Spinal cord (tissue), 10 donors: ENCODE measurements around the gene MTAP. TPM values are rescaled to one million over a fixed set of nuclear protein-coding genes. Genes with fewer than 3 reads are reported as not detected.

ENCODE experiments used
- DNase-seq, 6 donors: peaks; one replicate each; pipeline versions ENCODE4 v3.0.0 to v3.0.0-alpha.2; 2013 to 2015; ENCODE audit warnings: low spot score in 6 of 6, low read depth in 4 of 6
- H3K27ac ChIP-seq: one replicate; pipeline ENCODE4 v1.5.1; 2013; ENCODE audit warnings: low read depth, low read length, control low read depth
- H3K27me3 ChIP-seq: one replicate; pipeline ENCODE4 v1.6.1; 2013; ENCODE audit warnings: low read length; ENCODE audit not compliant: control insufficient read depth, insufficient read depth
- H3K36me3 ChIP-seq: one replicate; pipeline ENCODE4 v1.6.1; 2013; ENCODE audit warnings: low read length; ENCODE audit not compliant: control insufficient read depth, insufficient read depth
- H3K4me1 ChIP-seq: one replicate; pipeline ENCODE4 v1.6.1; 2013; ENCODE audit warnings: low read length; ENCODE audit not compliant: control insufficient read depth, insufficient read depth
- H3K4me3 ChIP-seq: one replicate; pipeline ENCODE4 v1.5.1; 2013; ENCODE audit warnings: low read depth, low read length, control low read depth
- H3K9me3 ChIP-seq: one replicate; pipeline ENCODE4 v1.6.1; 2013; ENCODE audit warnings: low read length; ENCODE audit not compliant: control insufficient read depth, insufficient read depth
- WGBS: methylation state at CpG from one replicate; pipeline ENCODE4 v1.1.5; 2013; ENCODE audit warnings: missing lambda C conversion rate; ENCODE audit not compliant: insufficient coverage; 5-methylcytosine and 5-hydroxymethylcytosine counted together
- polyA plus RNA-seq, 2 donors: library from polyadenylated mRNA; unstranded; fragments of 120-200 nt; gene quantifications; one replicate each; pipeline ENCODE4 v1.2.1, GENCODE V29; 2013; ENCODE audit not compliant: insufficient read length in 2 of 2
- total RNA-seq, 2 donors: library from RNA; depleted of rRNA in 1 of 2; stranded (reverse); fragments of 120-200 nt in 1 of 2; fragments of >200 nt in 1 of 2; gene quantifications; one replicate each; pipeline versions ENCODE4 v1.2.3 to v1.2.4, GENCODE V29; 2013 to 2014
- donor health status: healthy.

Gene MTAP
- total and polyA plus RNA-seq, 4 donors, result 19.8 to 30.0 (median 22.8) TPM

GRCh38 chr9:21961569-21961968 lies 159.1 kb downstream of the MTAP start:
- Histone ChIP-seq H3K9me3 (no peaks in the 10 kb centered on the region), H3K4me3 (no peak overlapping the region), H3K36me3 (no peaks in the 10 kb centered on the region), H3K27me3 (peaks cover 36% of the 10 kb centered on the region), H3K27ac (no peak overlapping the region), H3K4me1 (peaks cover 15% of the 10 kb centered on the region)
- DNase-seq, result no peak
- no CpG with 5 or more reads among the region's 2 CpGs for WGBS

GRCh38 chr9:21964925-21965385 lies 162.5 kb downstream of the MTAP start:
- DNase-seq, result peak in 1 of 6 donors; percentile 3
- no peak overlapping the region for H3K4me3 ChIP-seq
- H3K9me3 ChIP-seq, result no peaks in the 10 kb centered on the region
- 1% methylated on average over 29 of the region's 29 CpGs for WGBS
- peaks cover 22% of the 10 kb centered on the region for H3K4me1 ChIP-seq
- H3K36me3 ChIP-seq, result no peaks in the 10 kb centered on the region
- H3K27ac ChIP-seq, result no peak overlapping the region
- peaks cover 69% of the 10 kb centered on the region for H3K27me3 ChIP-seq

- under 1% methylated on average over 20 of the region's 30 CpGs for WGBS
- no peaks in the 10 kb centered on the region for H3K36me3 ChIP-seq
- H3K9me3 ChIP-seq, result no peaks in the 10 kb centered on the region
- peaks cover 75% of the 10 kb centered on the region for H3K27me3 ChIP-seq
- peaks cover 22% of the 10 kb centered on the region for H3K4me1 ChIP-seq
- no peak overlapping the region for H3K27ac ChIP-seq
- no peak overlapping the region for H3K4me3 ChIP-seq
- peak in 2 of 6 donors; percentile 47 to 55 for DNase-seq
Measured at GRCh38 chr9:21965401-21965951, 163.0 kb downstream of the MTAP start.

GRCh38 chr9:21966140-21966851 lies 163.9 kb downstream of the MTAP start:
- WGBS, result 0% methylated on average over 6 of the region's 15 CpGs

GRCh38 chr9:21967169-21967568 lies 164.7 kb downstream of the MTAP start:
- H3K27me3 ChIP-seq, result peaks cover 87% of the 10 kb centered on the region
- H3K27ac ChIP-seq, result no peak overlapping the region
- H3K36me3 ChIP-seq, result no peaks in the 10 kb centered on the region
- DNase-seq, result peak in 2 of 6 donors; percentile 1 to 18
- peaks cover 26% of the 10 kb centered on the region for H3K4me1 ChIP-seq
- H3K4me3 ChIP-seq, result no peak overlapping the region
- H3K9me3 ChIP-seq, result no peaks in the 10 kb centered on the region
- 2% methylated on average over 15 of the region's 19 CpGs for WGBS

More at GRCh38 chr9:21966140-21966851, 163.9 kb downstream of the MTAP start:
- Histone ChIP-seq H3K9me3 (no peaks in the 10 kb centered on the region), H3K4me3 (no peak overlapping the region), H3K27me3 (peaks cover 83% of the 10 kb centered on the region), H3K36me3 (no peaks in the 10 kb centered on the region), H3K27ac (no peak overlapping the region), H3K4me1 (peaks cover 26% of the 10 kb centered on the region)
- peak in 2 of 6 donors; percentile 1 to 3 for DNase-seq

GRCh38 chr9:21967702-21968101 lies 165.3 kb downstream of the MTAP start:
- Histone ChIP-seq H3K27me3 (peaks cover 91% of the 10 kb centered on the region), H3K4me1 (peaks cover 26% of the 10 kb centered on the region), H3K36me3 (no peaks in the 10 kb centered on the region), H3K4me3 (no peak overlapping the region), H3K9me3 (no peaks in the 10 kb centered on the region), H3K27ac (no peak overlapping the region)
- WGBS, result 13% methylated on average over 6 of the region's 10 CpGs
- peak in 1 of 6 donors; percentile 20 for DNase-seq

GRCh38 chr9:21968331-21969010 lies 166.0 kb downstream of the MTAP start:
- DNase-seq, result peak in 2 of 6 donors; percentile 49 to 62
- H3K4me1 ChIP-seq, result peaks cover 26% of the 10 kb centered on the region
- H3K27me3 ChIP-seq, result peaks cover 90% of the 10 kb centered on the region
- no peaks in the 10 kb centered on the region for H3K9me3 ChIP-seq
- no peaks in the 10 kb centered on the region for H3K36me3 ChIP-seq
- H3K27ac ChIP-seq, result no peak overlapping the region
- under 1% methylated on average over 41 of the region's 41 CpGs for WGBS
- no peak overlapping the region for H3K4me3 ChIP-seq

- peak in 2 of 6 donors; percentile 20 for DNase-seq
- no peak overlapping the region for H3K27ac ChIP-seq
- no peaks in the 10 kb centered on the region for H3K36me3 ChIP-seq
- peaks cover 95% of the 10 kb centered on the region for H3K27me3 ChIP-seq
- peaks cover 28% of the 10 kb centered on the region for H3K4me1 ChIP-seq
- 4% methylated on average over 20 of the region's 28 CpGs for WGBS
- no peaks in the 10 kb centered on the region for H3K9me3 ChIP-seq
- H3K4me3 ChIP-seq, result no peak overlapping the region
Measured at GRCh38 chr9:21969011-21969940, 166.8 kb downstream of the MTAP start.
